ENCODE data around the gene FAM185A.

DNA sequence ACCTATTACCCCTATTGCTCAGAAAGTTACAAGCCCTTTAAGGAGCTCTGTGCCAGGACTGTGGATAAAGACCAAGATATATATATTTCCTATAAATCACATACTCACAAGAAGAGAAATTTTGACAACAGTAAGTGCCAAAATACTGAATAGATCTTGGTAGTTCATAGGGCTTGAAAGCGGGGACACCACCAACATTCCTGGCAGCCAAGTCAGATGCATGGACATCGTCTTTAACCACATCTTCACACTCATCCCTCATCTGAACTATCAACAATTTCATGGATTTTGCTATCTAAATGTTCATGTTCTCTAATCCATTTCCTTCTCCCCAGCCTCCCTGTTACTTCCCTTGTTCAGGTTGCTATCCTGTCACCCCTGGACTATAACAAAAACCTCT lies 96.5 kb downstream of the FAM185A start:
- TF ChIP-seq KLF13 (tag; IDR thresholded peaks at IDR 0.05; ENCODE audit: borderline replicate concordance, low read depth) (no peak), ZZZ3 (IDR thresholded peaks at IDR 0.05) (no peak), IRF2 (CRISPR knock-in tag; IDR thresholded peaks at IDR 0.05) (no peak), EZH2 (IDR thresholded peaks at IDR 0.05; ENCODE audit: borderline replicate concordance, low read depth, low read length) (no peak)

Measured in K562 (cell line).